HG02870 (cell line): ENCODE measurements around the gene CAMK1G.

Experiments used
- ATAC-seq: cut with Tn5 transposase; IDR thresholded peaks from one replicate; pipeline ENCODE4 v1.9.1; 2021; ENCODE audit warnings: mild to moderate bottlenecking, moderate library complexity; ENCODE audit not compliant: unreplicated experiment

CAMK1G gene

DNA sequence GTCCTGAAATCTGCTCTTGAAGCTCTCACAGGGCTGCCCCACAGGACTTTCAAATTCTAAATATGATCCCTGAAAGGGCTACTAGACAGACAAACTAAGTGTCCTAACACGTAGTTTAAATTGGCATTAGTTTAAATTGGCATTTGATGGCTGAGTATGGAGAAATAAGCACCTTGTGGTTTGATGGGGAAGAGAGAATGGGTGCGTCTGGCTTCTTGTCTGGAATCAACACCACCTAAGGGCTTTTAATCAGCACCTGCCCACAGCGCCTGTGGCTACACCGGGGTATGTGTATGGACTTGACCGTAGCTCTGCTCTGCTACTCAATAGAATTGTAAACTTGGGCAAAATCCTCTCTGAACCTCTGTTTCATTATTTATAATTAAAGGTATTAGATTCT lies 74.4 kb downstream of the CAMK1G start:
- ATAC-seq, result no peak

DNA sequence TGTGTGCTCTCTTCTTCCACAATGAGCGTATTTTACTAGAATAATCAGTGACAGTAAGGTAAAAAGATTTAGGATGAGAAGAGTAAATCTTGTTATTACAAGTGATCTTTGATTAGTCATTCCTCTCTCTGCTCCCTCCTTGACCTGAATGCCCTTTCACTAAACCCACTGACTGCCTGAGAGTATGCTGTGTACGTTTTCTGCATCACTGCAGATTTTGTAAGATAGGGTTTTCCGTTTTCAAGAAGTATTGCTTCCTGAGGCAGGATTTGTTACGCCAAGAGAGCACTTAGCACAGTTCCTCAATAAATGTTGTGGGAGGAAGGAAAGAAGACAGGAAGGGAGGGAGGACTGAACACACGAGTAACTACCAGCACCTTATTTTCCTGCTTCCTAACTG lies 76.4 kb downstream of the CAMK1G start:
- ATAC-seq, result peak; percentile 82

DNA sequence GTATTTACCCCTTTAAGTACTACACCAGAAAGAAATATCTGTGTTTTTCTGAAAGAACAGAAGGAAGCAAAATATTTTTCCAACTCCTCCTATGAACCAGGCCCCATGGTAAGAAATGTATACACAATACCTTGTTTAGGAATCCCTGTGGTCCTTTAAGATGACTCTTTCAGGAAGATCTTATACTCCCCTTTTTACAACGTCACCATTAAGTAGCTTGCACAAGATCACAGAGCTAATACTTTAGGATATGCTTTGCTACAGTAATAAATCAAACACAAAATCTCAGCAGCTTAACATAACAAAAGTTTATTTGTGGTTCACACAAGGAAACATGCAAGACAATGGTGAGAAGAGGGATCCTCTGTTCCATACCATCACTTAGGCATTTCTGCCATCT lies 77.6 kb downstream of the CAMK1G start:
- no peak for ATAC-seq

DNA sequence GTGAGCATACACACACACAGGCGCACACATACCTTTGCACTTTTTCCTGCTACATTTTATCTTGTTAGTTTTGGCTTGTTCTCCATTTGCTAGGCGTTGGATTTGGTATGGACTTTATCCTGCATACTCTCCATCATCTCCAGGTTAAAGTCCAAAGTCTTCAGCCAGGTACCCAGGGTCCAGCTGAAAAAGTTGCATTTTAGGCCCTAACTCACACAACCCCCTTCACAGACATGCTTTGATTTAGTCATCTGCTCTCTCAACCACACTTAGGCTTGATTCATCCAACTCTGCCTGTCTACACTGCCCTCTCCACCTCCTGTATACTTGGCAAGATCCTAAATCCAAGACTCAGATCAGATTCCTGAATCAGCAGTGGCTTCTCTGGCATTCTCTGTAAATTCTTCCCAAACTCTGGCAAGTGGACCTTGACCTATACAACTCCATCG lies 79.4 kb downstream of the CAMK1G start:
- no peak for ATAC-seq
